A549 (cell line): ENCODE results near the gene CXCL12.

ENCODE experiments used
- CHD4 ChIP-seq: fragments of 200-600 bp; sonication (generic); IDR thresholded peaks from 2 replicates; pipeline ENCODE4 v1.6.1; 2016; ENCODE audit warnings: antibody characterized with exemption, mild to moderate bottlenecking, borderline replicate concordance
- CTCF ChIP-seq: fragments of >200 bp; sonication (Bioruptor Twin); formaldehyde crosslinking; IDR thresholded peaks from 3 replicates; pipeline ENCODE4 v1.5.1; 2016
- ELK1 ChIP-seq: fragments of 150-350 bp; IDR thresholded peaks from 2 replicates; pipeline ENCODE4 v1.6.1; 2014; ENCODE audit warnings: low read depth, mild to moderate bottlenecking, low read length
- HMGXB4 ChIP-seq: fragments of 250-450 bp; sonication (Bioruptor Pico); IDR thresholded peaks from 2 replicates; pipeline ENCODE4 v1.5.0; 2021; ENCODE audit warnings: mild to moderate bottlenecking, moderate library complexity, borderline replicate concordance
- HOXB13 ChIP-seq: fragments of 250-450 bp; sonication (Bioruptor Pico); IDR thresholded peaks from 2 replicates; pipeline ENCODE4 v1.5.0; 2020; ENCODE audit warnings: low read depth, mild to moderate bottlenecking, moderate library complexity
- MYC ChIP-seq: IDR thresholded peaks from 2 replicates; pipeline ENCODE4 v1.6.1; 2012; ENCODE audit warnings: mild to moderate bottlenecking, inconsistent platforms, low read length, improper control_type of control experiment, borderline replicate concordance
- POLR2A ChIP-seq: IDR thresholded peaks from 2 replicates; pipeline ENCODE4 v1.6.1; 2012; ENCODE audit warnings: mild to moderate bottlenecking, low read length
- USF2 ChIP-seq: fragments of 450-650 bp; IDR thresholded peaks from 2 replicates; pipeline ENCODE4 v1.6.1; 2014; ENCODE audit warnings: antibody characterized with exemption
- ZC3H11A ChIP-seq: fragments of 450-650 bp; IDR thresholded peaks from 2 replicates; pipeline ENCODE4 v1.6.1; 2014; ENCODE audit warnings: antibody characterized with exemption, mild to moderate bottlenecking

- TF ChIP-seq CHD4, result no peak
- no peak for TF ChIP-seq CTCF
- no peak for TF ChIP-seq ELK1
- TF ChIP-seq USF2, result no peak
- TF ChIP-seq POLR2A, result no peak
- TF ChIP-seq MYC, result no peak
- no peak for TF ChIP-seq ZC3H11A
- no peak for TF ChIP-seq HOXB13 (CRISPR knock-in tag)
- TF ChIP-seq HMGXB4 (CRISPR knock-in tag), result no peak
Measured at GRCh38 chr10:44379907-44380306, 5.0 kb downstream of the CXCL12 start.
